Measurements from ENCODE around the gene AHCY.
"Not testable (repeated sequence)": the region's sequence is repeated elsewhere in the genome, so short reads cannot be mapped to it uniquely, and the experiment has no call there.

AHCY gene

DNA sequence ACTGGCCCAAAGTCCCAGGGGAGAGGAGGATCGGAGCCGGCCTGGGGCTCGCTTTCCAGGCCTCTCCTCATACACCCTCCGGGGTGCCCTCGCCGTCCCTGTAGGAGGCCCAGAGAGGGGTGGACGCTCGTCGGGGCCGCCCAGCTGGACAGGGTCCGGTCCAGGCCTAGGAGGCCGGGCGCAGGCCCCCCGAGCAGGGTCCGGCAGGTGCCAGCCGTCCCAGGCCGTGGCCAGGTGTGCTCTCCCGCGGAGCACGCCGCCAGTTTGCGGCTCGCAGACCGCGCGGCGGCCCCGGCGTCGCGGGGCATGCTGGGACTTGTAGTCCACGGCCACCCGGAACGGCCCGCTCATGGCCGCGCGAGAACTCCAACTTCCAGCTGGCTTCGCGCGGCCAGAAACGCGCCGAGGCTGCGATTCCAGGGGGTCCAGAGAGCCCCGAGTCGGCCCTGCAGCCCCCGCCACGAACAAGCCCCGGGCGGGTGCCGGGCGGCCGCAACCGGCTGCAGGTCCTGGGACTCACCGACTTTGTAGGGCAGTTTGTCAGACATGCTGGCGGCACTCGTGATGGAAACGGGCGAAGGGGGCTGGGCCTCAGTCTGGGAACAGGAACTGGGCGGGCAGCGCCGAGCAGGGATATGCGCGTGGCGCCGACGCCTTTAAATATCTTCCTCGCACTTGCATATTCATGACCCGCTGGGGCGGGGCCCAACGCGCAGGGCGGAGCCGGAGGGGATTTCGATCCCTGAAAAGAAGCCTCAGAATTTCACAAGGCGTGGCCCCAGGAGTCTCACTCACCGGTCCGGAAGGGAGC lies at the start of gene AHCY:
Gene AHCY (minus strand): TSS at position 633 of the 811 bp plus-strand sequence. CDS start 85 bp downstream, at position 548.
- peak; percentile 85 to 86 for DNase-seq (ENCODE audit: low read depth in 1 of 2, low spot score in 1 of 2)

DNA sequence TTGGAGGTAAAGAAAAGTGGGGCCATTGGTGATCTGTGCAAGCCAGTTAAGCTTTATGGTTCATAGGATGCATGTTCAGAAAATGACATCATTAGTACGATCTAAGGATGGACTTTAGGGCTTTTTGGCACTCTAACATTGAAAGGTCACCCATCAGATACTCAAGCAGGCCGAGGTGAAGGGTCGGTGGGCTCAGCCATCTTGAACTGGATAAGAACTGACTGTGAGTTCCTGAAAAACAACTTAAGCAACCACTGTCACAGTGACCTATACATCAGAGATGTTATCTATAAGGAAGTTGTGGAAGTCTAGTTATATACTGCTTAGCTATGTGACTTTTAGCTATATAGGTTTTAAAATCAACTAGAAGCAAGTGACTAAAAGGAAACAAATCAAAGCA lies 46.9 kb upstream of the AHCY start:
- DNase-seq (ENCODE audit: low read depth in 1 of 2, low spot score in 1 of 2), result no peak

DNA sequence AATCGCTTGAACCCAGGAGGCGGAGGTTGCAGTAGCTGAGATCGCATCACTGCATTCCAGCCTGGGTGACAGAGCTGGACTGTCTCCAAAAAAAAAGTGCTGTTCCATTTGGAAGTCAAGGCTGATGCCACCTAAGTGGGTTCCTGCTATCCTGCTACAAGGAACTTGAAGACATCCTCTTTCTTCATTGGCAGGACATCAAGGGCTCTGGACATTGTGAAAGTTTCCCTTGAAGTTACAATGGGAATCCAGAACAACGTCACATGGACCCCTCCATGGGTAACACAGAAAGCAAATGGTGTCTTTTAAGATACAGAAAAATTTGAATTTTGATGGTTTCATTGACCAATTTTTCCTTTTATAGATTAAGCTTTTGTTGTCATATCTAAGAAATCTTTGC lies 44.4 kb upstream of the AHCY start:
- DNase-seq (ENCODE audit: low read depth in 1 of 2, low spot score in 1 of 2), result no peak

DNA sequence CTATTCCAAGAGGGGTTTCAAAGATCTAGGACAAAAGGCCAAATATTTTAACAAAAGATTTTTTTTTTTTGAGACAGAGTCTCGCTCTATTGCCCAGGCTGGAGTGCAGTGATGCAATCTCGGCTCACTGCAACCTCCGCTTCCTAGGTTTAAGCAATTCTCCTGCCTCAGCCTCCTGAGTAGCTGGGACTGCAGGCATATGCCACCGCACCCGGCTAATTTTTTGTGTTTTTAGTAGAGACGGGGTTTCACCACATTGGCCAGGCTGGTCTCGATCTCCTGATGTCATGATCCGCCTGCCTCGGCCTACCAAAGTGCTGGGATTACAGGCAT lies 43.3 kb upstream of the AHCY start:
- not testable (repeated sequence) for DNase-seq (ENCODE audit: low read depth in 1 of 2, low spot score in 1 of 2)

DNA sequence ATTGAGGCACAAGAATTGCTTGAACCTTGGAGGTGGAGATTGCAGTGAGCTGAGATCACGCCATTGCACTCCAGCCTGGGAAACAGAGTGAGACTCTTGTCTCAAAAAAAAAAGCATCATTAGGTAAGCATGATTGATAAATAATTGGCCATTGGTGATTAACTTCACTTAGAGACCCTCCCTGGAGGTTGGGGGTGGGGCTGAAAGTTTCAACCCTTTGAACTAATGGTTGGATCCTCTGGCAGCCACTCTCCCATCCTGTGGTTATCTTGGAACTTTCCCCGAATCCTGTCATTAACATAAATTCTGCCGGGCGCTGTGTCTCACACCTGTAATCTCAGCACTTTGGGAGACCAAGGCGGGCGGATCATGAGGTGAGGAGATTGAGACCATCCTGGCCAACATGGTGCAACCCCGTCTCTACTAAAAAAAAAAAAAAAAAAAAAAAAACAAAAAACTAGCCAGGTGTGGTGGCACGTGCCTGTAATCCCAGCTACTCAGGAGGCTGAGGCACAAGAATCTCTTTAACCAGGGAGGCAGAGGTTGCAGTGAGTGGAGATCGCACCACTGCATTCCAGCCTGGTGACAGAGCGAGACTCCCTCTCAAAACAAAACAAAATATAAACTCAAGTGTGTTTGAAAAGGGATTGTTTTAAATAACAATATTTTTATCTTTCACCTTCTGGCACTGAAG lies 42.8 kb upstream of the AHCY start:
- not testable (repeated sequence) for DNase-seq (ENCODE audit: low read depth in 1 of 2, low spot score in 1 of 2)

DNA sequence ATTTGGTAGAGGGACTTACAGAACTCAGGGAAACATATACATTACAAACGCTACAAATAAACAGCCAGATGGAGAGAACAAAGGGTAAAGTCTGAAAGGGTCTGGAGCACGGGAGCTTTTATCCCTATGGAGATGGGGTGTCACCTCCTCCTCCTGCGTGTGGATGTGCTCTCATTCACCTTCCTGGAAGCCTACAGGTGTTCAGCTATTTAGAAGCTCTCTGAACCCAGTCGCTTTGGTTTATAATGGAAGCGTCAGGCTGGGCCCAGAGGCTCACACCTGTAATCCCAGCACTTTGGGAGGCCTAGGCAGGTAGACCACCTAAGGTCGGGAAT lies 42.2 kb upstream of the AHCY start:
- no peak for DNase-seq (ENCODE audit: low read depth in 1 of 2, low spot score in 1 of 2)

DNA sequence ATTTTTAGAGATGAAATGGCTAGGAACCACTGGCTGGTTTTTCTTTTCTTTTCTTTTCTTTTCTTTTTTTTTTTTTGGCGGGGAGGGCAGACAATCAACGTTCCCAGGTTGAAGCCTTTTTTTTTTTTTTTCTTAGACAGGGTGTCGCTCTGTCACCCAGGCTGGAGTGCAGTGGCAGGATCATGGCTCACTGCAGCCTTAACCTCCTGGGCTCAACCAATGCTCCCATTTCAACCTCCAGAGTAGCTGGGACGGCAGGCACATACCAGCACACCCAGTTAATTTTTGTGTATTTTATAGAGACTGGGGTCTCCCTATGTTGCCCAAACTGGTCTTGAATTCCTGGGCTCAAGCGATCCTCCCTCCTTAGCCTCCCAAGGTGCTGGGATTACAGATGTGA lies 41.1 kb upstream of the AHCY start:
- no peak for DNase-seq (ENCODE audit: low read depth in 1 of 2, low spot score in 1 of 2)

DNA sequence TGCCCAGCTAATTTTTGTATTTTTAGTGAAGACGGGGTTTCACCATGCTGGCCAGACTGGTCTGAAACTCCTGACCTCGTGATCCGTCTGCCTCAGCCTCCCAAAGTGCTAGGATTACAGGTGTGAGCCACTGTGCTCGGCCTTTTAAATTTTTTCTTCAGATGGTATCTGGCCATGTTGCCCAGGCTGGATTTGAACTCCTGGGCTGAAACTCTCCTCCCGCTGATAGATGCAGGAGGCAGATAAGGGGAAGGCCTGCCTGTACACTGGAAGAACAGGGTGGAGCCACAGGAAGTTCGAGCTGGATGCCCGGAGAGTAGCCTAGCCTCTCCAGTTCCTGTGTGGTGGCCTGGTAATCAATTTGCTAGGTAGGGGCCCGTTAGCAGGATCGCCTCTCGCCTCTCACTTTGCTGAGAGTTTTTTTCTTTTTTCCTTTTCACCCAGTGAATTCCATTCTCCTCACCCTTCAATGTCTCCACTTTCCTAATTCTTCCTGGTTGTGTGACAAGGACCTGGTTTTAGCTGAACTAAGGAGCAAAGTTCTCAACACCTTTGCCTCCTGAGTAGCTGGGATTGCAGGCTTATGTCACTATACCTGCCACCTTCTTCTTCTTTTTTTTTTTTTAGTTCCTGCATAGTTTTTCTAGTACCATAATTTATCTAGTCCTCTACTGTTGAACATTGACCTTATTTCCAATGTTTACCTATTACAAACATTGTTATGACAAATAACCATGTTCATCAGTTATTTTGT lies 40.5 kb upstream of the AHCY start:
- DNase-seq (ENCODE audit: low read depth in 1 of 2, low spot score in 1 of 2), result no peak

DNA sequence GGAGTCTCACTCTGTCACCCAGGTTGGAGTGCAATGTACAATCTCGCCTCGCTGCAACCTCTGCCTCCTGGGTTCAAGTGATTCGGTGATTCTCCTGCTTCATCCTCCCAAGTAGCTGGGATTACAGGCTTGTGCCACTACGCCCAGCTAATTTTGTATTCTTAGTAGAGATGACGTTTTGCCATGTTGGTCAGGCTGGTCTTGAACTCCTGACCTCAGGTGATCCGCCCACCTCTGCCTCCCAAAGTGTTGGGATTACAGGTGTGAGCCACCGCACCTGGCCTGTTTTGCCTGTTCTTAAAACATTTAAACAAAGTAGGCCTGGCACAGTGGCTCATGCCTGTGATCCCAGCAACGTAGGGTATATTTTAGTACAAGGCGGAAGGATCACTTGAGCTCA lies 38.0 kb upstream of the AHCY start:
- not testable (repeated sequence) for DNase-seq (ENCODE audit: low read depth in 1 of 2, low spot score in 1 of 2)

DNA sequence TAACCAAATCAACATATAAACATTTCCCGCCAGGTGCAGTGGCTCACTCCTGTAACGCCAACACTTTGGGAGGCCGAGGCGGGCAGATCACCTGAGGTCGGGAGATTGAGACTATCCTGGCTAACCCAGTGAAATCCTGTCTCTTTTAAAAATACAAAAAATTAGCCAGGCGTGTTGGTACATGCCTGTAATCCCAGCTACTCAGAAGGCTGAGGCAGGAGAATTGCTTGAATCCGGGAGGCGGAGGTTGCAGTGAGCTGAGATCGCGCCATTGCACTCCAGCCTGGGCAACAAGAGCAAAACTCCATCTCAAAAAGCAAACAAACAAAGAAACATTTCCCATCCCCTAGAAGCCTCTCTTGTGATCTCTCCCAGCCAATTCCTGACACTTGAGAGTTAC lies 37.6 kb upstream of the AHCY start:
- DNase-seq (ENCODE audit: low read depth in 1 of 2, low spot score in 1 of 2), result not testable (repeated sequence)

DNA sequence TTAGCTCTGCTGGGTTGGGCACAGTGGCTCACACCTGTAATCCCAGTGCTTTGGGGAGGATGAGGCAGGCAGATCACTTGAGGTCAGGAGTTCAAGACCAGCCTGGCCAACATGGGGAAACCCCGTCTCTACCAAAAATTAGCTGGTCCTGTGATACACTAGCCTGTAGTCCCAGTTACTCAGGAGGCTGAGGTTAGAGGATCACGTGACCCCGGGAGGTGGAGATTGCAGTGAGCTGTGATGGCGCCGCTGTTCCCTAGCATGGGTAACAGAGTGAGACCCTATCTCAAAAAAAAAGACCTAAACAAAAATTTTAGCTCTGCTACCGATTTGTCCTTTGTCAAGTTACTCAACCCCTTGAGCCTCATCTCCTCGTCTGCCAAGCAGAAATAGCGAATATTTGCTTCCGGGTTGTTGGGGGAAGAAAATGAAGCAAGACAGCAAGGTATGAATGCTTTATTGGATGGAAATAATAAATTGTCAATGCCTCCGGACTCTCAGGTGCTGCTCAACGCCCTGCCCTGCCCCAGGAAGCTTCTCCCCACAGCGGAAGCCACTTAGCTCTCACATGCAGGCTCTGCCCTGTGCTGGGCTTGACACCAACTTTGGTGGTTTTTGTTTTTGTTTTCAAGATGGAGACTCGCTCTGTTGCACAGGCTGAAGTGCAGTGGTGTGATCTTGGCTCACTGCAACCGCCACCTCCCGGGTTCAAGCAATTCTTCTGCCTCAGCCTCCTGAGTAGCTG lies 35.0 kb upstream of the AHCY start:
- DNase-seq (ENCODE audit: low read depth in 1 of 2, low spot score in 1 of 2), result no peak

DNA sequence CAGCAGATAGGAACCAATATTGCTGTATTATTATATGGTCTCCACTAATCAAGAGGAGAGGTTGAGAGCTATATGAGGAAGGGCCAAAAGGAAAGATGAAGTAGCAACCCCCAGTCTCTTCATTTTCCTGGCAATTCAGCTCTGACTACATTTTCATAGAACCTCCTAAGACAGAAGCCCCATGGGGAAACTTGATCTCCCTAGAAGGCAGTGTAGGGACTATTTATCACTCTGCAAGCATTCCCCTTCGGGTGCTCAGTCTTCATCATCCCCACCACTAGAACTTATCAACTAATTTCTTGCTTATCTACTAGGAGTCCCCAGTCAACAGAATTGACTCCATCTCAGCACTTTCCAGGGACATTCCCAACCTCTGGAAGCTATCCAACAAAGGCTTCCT lies 34.4 kb upstream of the AHCY start:
- DNase-seq (ENCODE audit: low read depth in 1 of 2, low spot score in 1 of 2), result no peak

DNA sequence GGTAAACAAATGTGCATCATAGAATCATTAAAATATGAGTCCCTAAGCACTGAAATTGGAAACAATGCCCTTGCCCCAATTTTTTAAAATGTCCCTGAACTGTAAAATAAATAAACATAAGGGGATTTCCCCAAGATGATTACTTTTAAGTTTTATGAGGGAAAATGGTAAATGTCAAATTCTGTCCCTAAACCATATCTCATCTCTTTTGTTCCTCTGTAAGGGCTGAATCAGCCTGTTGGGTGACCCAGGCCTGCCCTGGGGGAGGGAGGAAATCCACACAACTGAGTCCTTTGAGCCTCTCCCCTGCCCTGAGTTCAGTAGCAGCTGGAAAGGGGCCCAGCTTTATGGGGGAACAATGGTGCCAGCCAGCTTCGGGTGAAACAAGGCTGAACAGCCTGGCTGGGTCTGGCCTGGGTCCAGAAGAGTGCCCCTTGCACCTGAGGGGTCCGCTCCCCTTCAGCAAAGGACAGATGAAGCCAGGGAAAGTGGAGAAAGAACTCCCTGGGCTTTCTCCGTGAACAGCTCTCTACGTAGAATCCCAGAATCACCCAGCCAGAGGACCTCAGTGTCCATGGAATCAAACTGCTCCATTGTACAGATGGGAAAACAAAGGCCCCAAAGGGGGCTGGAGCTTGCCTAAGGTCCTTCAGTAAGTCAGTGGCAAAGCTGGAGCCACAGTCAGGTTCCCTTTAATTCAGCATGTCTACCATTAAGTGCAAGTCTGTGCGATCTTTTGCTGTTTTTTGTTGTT lies 31.7 kb upstream of the AHCY start:
- DNase-seq (ENCODE audit: low read depth in 1 of 2, low spot score in 1 of 2), result no peak

DNA sequence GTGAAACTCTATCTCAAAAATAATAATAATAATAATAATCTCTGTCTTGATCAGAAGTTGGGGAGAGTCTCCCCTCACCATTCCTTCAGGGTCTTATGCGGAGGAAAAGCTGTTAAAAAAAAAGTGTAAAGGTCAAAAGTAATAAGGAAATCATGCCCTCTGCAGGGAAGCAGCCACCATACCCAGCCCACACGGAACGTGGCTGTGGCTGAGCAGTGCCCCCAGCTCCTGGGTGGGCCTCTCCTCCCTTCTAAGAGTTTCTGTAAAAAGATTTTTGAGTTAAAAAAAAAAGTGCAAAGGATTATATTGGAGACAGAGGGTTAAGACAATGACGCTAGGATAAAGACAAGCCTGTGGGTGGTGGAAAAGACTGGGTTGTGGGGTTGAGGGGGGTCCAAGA lies 30.6 kb upstream of the AHCY start:
- no peak for DNase-seq (ENCODE audit: low read depth in 1 of 2, low spot score in 1 of 2)

DNA sequence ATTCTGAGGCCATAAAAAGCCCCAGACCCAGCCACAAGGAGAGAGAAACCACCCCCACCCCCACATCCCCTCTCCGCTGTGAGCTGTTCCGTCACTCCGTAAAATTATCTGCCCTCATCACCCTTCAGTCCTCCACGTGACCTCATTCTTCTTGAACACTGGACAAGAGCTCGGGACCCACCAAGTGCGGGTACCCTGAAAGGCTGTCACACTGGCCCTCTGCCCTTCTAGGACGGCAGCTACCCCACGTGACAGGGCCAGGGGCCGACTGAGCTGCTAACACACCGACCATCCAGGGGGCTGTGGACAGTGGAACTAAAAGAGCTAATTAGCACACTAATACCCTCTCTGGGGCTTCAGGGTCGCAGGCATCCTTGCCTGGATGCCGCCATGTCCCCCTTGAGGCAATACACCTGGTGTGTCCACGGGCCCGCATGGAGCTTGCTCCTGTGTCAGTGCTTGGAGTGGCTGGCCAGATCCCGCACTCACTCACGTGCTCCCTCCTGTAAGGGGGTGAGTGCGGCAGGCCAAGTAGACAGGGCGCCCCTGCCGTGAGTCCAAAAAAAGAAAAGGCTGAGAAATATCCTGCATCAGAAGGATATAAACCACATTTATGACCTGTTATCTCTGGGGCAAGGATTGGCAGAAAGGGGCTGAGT lies 29.2 kb upstream of the AHCY start:
- DNase-seq (ENCODE audit: low read depth in 1 of 2, low spot score in 1 of 2), result no peak

DNA sequence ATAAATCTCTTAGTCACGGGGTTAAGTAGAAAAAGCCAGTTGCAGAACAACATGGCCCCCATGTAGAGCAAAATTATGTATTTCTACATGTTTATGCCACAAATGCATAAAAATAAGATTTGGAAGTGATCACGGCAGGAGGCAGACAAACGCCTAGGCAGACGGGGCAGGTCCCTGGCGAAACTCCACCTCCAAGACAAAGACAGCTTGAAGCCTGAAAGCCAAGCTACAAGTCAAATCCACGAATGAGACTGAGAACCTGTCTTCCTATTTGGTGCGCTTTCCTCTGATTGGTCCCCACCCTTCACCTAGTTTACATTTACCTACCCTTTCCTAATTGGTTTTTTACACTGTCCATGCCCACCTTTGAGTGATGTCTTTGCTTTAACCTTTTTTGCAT lies 28.7 kb upstream of the AHCY start:
- no peak for DNase-seq (ENCODE audit: low read depth in 1 of 2, low spot score in 1 of 2)

DNA sequence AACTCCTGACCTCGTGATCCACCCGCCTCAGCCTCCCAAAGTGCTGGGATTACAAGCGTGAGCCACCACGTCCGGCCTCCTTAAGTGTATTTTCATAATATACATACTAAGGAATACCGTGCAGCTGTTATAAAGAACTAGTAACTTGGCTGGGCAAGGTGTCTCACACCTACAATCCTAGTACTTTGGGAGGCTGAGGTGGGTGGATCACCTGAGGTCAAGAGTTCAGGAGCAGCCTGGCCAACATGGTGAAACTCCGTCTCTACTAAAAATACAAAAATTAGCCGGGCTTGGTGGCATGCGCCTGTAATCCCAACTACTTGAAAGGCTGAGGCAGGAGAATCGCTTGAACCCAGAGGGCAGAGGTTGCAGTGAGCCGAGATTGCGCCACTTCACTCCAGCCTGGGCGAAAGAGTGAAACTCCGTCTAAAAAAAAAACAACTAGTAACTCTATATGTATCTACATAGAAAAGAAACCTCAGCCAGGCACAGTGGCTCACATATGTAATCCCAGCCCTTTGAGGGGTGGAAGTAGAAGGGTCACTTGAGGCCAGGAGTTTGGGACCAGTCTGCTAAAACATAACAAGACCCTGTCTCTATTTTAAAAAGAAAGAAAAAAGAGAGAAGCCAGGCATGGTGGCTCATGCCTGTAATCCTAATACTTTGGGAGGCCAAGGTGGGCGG lies 27.8 kb upstream of the AHCY start:
- DNase-seq (ENCODE audit: low read depth in 1 of 2, low spot score in 1 of 2), result not testable (repeated sequence)

DNA sequence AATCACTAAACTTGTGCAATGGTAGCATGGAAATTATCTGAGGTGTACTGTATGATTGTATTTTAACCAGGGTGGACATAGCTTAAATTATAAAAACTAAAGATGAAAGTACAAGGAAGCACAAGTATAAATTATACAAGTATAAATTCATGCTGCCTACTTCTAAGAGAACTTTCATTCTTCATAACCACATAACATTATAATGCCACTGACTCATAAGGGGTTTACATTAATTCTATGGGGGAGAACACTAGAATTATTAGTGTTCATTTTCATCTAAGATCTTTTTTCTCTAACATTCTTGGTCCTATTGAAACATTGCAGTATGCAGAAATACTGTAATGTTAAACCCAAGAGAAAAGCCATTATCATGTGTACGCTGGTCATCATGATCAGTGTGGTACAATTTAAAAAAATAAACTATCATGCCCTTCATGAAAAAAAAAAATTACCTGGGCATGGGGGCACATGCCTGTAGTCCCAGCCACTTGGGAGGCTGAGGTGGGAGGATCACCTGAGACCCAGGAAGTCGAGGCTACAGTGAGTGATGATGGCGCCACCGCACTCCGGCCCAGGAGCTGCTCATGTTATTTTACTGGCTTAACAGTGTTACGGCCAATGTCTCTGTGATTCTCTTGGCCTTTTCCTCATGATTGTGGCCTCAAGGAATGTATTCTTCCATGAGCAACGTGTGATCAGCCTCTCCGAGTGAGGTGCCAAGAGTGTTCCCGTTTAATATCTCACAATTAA lies 25.9 kb upstream of the AHCY start:
- DNase-seq (ENCODE audit: low read depth in 1 of 2, low spot score in 1 of 2), result no peak

DNA sequence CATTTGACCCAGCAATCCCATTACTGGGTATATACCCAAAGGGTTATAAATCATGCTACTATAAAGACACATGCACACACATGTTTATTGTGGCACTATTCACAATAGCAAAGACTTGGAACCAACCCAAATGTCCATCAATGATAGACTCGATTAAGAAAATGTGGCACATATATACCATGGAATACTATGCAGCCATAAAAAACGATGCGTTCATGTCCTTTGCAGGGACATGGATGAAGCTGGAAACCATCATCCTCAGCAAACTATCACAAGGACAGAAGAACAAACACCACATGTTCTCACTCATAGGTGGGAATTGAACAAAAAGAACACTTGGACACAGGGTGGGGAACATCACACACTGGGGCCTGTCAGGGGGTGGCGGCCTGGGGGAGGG lies 25.1 kb upstream of the AHCY start:
- DNase-seq (ENCODE audit: low read depth in 1 of 2, low spot score in 1 of 2), result not testable (repeated sequence)
